Measurements from ENCODE around the gene SULT2A1. TPM values are rescaled to one million over a fixed set of nuclear protein-coding genes. Genes with fewer than 3 reads are reported as not detected.

The SULT2A1 gene
- total RNA-seq, 1 experiment from 2014 or later: not detected

GRCh38 chr19:47826800-47827199 is 59.3 kb downstream of the SULT2A1 start:
- H3K27me3 Mint-ChIP-seq (ENCODE audit: unreplicated experiment): peaks cover 49% of the 10 kb centered on the region
- H3K4me1 Mint-ChIP-seq (ENCODE audit: low read depth, unreplicated experiment): no peaks in the 10 kb centered on the region
- H3K9me3 Mint-ChIP-seq (ENCODE audit: low read depth, unreplicated experiment): peaks cover 3% of the 10 kb centered on the region
- DNase-seq: no peak
- H3K4me3 Mint-ChIP-seq (ENCODE audit: low read depth, unreplicated experiment): no peak overlapping the region
- no peaks in the 10 kb centered on the region for H3K36me3 Mint-ChIP-seq (ENCODE audit: insufficient read depth, unreplicated experiment)
- BruUV-seq (replicated peaks): no TSS peak
- TF ChIP-seq, protein P1, sequence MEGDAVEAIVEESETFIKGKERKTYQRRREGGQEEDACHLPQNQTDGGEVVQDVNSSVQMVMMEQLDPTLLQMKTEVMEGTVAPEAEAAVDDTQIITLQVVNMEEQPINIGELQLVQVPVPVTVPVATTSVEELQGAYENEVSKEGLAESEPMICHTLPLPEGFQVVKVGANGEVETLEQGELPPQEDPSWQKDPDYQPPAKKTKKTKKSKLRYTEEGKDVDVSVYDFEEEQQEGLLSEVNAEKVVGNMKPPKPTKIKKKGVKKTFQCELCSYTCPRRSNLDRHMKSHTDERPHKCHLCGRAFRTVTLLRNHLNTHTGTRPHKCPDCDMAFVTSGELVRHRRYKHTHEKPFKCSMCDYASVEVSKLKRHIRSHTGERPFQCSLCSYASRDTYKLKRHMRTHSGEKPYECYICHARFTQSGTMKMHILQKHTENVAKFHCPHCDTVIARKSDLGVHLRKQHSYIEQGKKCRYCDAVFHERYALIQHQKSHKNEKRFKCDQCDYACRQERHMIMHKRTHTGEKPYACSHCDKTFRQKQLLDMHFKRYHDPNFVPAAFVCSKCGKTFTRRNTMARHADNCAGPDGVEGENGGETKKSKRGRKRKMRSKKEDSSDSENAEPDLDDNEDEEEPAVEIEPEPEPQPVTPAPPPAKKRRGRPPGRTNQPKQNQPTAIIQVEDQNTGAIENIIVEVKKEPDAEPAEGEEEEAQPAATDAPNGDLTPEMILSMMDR (IDR thresholded peaks at IDR 0.05; ENCODE audit: unreplicated experiment): no peak
- no peak overlapping the region for H3K27ac Mint-ChIP-seq (ENCODE audit: unreplicated experiment)
- CTCF ChIA-PET: no interaction called here
- intact Hi-C loops (cut with micrococcal nuclease; ENCODE audit: unreplicated experiment): no loop called here

DNA sequence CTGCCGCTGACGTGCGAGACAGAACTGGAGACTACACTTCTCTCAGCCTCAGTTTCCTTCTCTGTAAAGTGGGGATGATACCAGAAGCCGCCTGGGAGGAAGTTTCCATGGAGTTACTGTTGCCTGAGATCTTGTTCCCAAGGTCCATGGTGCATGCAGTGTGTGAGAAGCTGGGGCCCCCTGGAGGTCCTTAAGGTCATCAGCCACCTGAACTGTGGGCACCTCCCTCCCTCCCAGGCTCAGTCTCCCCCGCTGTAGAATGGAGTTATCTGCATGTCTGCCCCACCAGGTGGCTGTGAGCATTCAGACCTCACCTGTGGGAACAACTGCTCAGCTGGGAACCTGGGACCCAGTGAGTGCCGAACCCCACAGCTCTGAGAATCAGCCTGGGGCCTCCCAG is 61.7 kb downstream of the SULT2A1 start:
- Mint-ChIP-seq H3K4me3 (ENCODE audit: low read depth, unreplicated experiment) (no peak overlapping the region), H3K27ac (ENCODE audit: unreplicated experiment) (no peak overlapping the region), H3K9me3 (ENCODE audit: low read depth, unreplicated experiment) (peaks cover 3% of the 10 kb centered on the region), H3K4me1 (ENCODE audit: low read depth, unreplicated experiment) (no peaks in the 10 kb centered on the region), H3K27me3 (ENCODE audit: unreplicated experiment) (peaks cover 73% of the 10 kb centered on the region), H3K36me3 (ENCODE audit: insufficient read depth, unreplicated experiment) (no peaks in the 10 kb centered on the region)
- TF ChIP-seq, protein P1 (IDR thresholded peaks at IDR 0.05; ENCODE audit: unreplicated experiment): no peak
- DNase-seq: no peak
- CTCF ChIA-PET: no interaction called here
- BruUV-seq (replicated peaks): no TSS peak
- intact Hi-C loops (cut with micrococcal nuclease; ENCODE audit: unreplicated experiment): no loop called here

- intact Hi-C loops (cut with micrococcal nuclease; ENCODE audit: unreplicated experiment): no loop called here
- no peak for DNase-seq
- BruUV-seq (replicated peaks): no TSS peak
- no peaks in the 10 kb centered on the region for H3K9me3 Mint-ChIP-seq (ENCODE audit: low read depth, unreplicated experiment)
- H3K4me3 Mint-ChIP-seq (ENCODE audit: low read depth, unreplicated experiment): no peak within 1 kb of the TSS
- peaks cover 66% of the 10 kb centered on the region for H3K27me3 Mint-ChIP-seq (ENCODE audit: unreplicated experiment)
- H3K4me1 Mint-ChIP-seq (ENCODE audit: low read depth, unreplicated experiment): no peaks in the 10 kb centered on the region
- H3K27ac Mint-ChIP-seq (ENCODE audit: unreplicated experiment): no peak within 1 kb of the TSS
- TF ChIP-seq, protein P1 (IDR thresholded peaks at IDR 0.05; ENCODE audit: unreplicated experiment): no peak
- no peaks in the 10 kb centered on the region for H3K36me3 Mint-ChIP-seq (ENCODE audit: insufficient read depth, unreplicated experiment)
- CTCF ChIA-PET: no interaction called here
Observed at GRCh38 chr19:47821460-47822020, 64.6 kb downstream of the SULT2A1 start, which contains the start of gene CRX. CRX (plus strand) TSS chr19:47821937; CDS start chr19:47834444, 12,507 bp downstream.

Other genes with a start within 250 kb of the SULT2A1 start
- 52.3 and 71.5 TPM in 2 replicates for gene EHD2, start 172.9 kb downstream of the SULT2A1 start, total RNA-seq (2022)
- gene NOP53, start 140.8 kb downstream of the SULT2A1 start, total RNA-seq (2022): 193 and 222 TPM in 2 replicates
- 466 and 506 TPM in 2 replicates for gene SELENOW, start 107.6 kb downstream of the SULT2A1 start, total RNA-seq (2022)
- gene TPRX1, start 81.8 kb downstream of the SULT2A1 start, total RNA-seq (2022): not detected in 2 replicates
- not detected in 2 replicates for gene CRX, start 64.4 kb downstream of the SULT2A1 start, total RNA-seq (2022)
- gene TPRX2, start 27.1 kb downstream of the SULT2A1 start, total RNA-seq (2022): not detected in 2 replicates
- not detected in 2 replicates for gene BSPH1, start 105.9 kb upstream of the SULT2A1 start, total RNA-seq (2022)
- not detected in 2 replicates for gene ELSPBP1, start 108.3 kb upstream of the SULT2A1 start, total RNA-seq (2022)
- gene CABP5, start 157.8 kb upstream of the SULT2A1 start, total RNA-seq (2022): not detected in 2 replicates
- gene PLA2G4C, start 224.5 kb upstream of the SULT2A1 start, total RNA-seq (2022): 4.2 and 7.7 TPM in 2 replicates